IMR-90 (cell line): ENCODE data around the gene ERC2. TPM values are rescaled to one million over a fixed set of nuclear protein-coding genes. Genes with fewer than 3 reads are reported as not detected.

ENCODE experiments used
- ATAC-seq: fragments of 200-7000 bp; cut with Tn5 transposase; 2 replicates; pipeline ENCODE4 v1.9.1; 2020; ENCODE audit warnings: low read depth, mild to moderate bottlenecking, moderate library complexity
- BruUV-seq: library from RNA; stranded (reverse); fragments of 400-500 nt; replicated peaks from 2 replicates; lab custom pipeline; 2021; lab: Mats Ljungman, UMichigan
- CTCF ChIA-PET: fragments of 300-600 bp; formaldehyde crosslinking; extraction: SDS; loops from one replicate; lab custom pipeline; 2021; ENCODE audit warnings: antibody characterized with exemption; lab: Yijun Ruan, JAX
- POLR2A ChIA-PET: fragments of 300-600 bp; sonication (Branson Sonifier 250); formaldehyde crosslinking; loops from one replicate; lab custom pipeline; 2022; ENCODE audit warnings: antibody characterized with exemption; ENCODE audit not compliant: unreplicated experiment; lab: Charles Lee
- DNase-seq: peaks from one replicate; pipeline ENCODE4 v3.0.0; 2013
- H2AFZ ChIP-seq: replicated peaks from 2 replicates; pipeline ENCODE3; 2013; ENCODE audit warnings: low read length, mild to moderate bottlenecking; ENCODE audit not compliant: poor library complexity
- H2AK5ac ChIP-seq: 2 replicates; pipeline ENCODE4 v1.6.1; 2013; ENCODE audit warnings: low read depth, low read length, inconsistent platforms
- H2AK9ac ChIP-seq: replicated peaks from 2 replicates; pipeline ENCODE3; 2013; ENCODE audit warnings: mild to moderate bottlenecking, low read depth, low read length, moderate library complexity; ENCODE audit not compliant: poor library complexity
- H2BK120ac ChIP-seq: 2 replicates; pipeline ENCODE4 v1.6.1; 2013; ENCODE audit warnings: low read depth, low read length, inconsistent platforms
- H2BK15ac ChIP-seq: 3 replicates; pipeline ENCODE4 v1.6.1; 2013; ENCODE audit warnings: low read depth, low read length, inconsistent platforms
- H2BK20ac ChIP-seq: 2 replicates; pipeline ENCODE4 v1.6.1; 2013; ENCODE audit warnings: low read depth, mild to moderate bottlenecking, inconsistent platforms, low read length, moderate library complexity
- H2BK5ac ChIP-seq: 2 replicates; pipeline ENCODE4 v1.6.1; 2013; ENCODE audit warnings: mild to moderate bottlenecking, low read depth, low read length, inconsistent platforms; ENCODE audit not compliant: poor library complexity, severe bottlenecking
- H3K14ac ChIP-seq: replicated peaks from 2 replicates; pipeline ENCODE4 v1.6.1; 2013; ENCODE audit warnings: low read depth, low read length, inconsistent platforms
- H3K18ac ChIP-seq: 2 replicates; pipeline ENCODE4 v1.6.1; 2013; ENCODE audit warnings: low read depth, low read length, control low read depth
- H3K23ac ChIP-seq: 2 replicates; pipeline ENCODE4 v1.6.1; 2013; ENCODE audit warnings: low read depth, low read length, inconsistent platforms
- H3K27ac ChIP-seq: 2 replicates; pipeline ENCODE4 v1.5.1; 2013; ENCODE audit warnings: mild to moderate bottlenecking, control low read depth, low read length; ENCODE audit not compliant: insufficient read depth
- H3K27me3 ChIP-seq: 2 replicates; pipeline ENCODE4 v1.6.1; 2013; ENCODE audit warnings: low read length; ENCODE audit not compliant: control insufficient read depth, insufficient read depth
- H3K36me3 ChIP-seq: 2 replicates; pipeline ENCODE4 v1.6.1; 2013; ENCODE audit warnings: low read length, mixed read lengths; ENCODE audit not compliant: control insufficient read depth, insufficient read depth
- H3K4ac ChIP-seq: 2 replicates; pipeline ENCODE4 v1.6.1; 2013; ENCODE audit warnings: low read depth, low read length, inconsistent platforms
- H3K4me1 ChIP-seq: 2 replicates; pipeline ENCODE4 v1.6.1; 2013; ENCODE audit warnings: low read length, mixed read lengths; ENCODE audit not compliant: control insufficient read depth, insufficient read depth
- H3K4me2 ChIP-seq: 2 replicates; pipeline ENCODE4 v1.6.1; 2013; ENCODE audit warnings: low read depth, mild to moderate bottlenecking, control low read depth, low read length, moderate library complexity
- H3K4me3 ChIP-seq: 2 replicates; pipeline ENCODE4 v1.5.1; 2013; ENCODE audit warnings: low read depth, mild to moderate bottlenecking, control low read depth, low read length, moderate library complexity; ENCODE audit not compliant: insufficient read depth
- H3K56ac ChIP-seq: 2 replicates; pipeline ENCODE4 v1.6.1; 2013; ENCODE audit warnings: low read length, inconsistent platforms; ENCODE audit not compliant: insufficient read depth; ENCODE audit errors: extremely low read depth
- H3K79me1 ChIP-seq, 2 experiments: 2 replicates each; pipeline ENCODE4 v1.6.1; 2013; ENCODE audit warnings: low read length in 2 of 2, inconsistent platforms in 1 of 2, low read depth in 1 of 2
- H3K9ac ChIP-seq: 2 replicates; pipeline ENCODE4 v1.6.1; 2013; ENCODE audit warnings: low read depth, low read length, control low read depth
- H3K9me1 ChIP-seq: 2 replicates; pipeline ENCODE4 v1.6.1; 2013; ENCODE audit warnings: low read length, inconsistent platforms; ENCODE audit not compliant: insufficient read depth
- H3K9me3 ChIP-seq: 2 replicates; pipeline ENCODE4 v1.6.1; 2013; ENCODE audit warnings: low read length; ENCODE audit not compliant: control insufficient read depth, insufficient read depth
- H4K20me1 ChIP-seq: 2 replicates; pipeline ENCODE4 v1.6.1; 2013; ENCODE audit warnings: low read length, inconsistent platforms; ENCODE audit not compliant: insufficient read depth
- H4K5ac ChIP-seq: 2 replicates; pipeline ENCODE4 v1.6.1; 2013; ENCODE audit warnings: mild to moderate bottlenecking, low read depth, low read length, control low read depth
- H4K8ac ChIP-seq, 2 experiments: 2 replicates each; pipeline ENCODE4 v1.6.1; 2013; ENCODE audit warnings: low read depth in 2 of 2, low read length in 2 of 2, control low read depth in 1 of 2, inconsistent platforms in 1 of 2
- H4K91ac ChIP-seq: 2 replicates; pipeline ENCODE4 v1.6.1; 2013; ENCODE audit warnings: low read depth, low read length, inconsistent platforms; ENCODE audit not compliant: insufficient read depth
- BHLHE40 ChIP-seq: fragments of 150-350 bp; IDR thresholded peaks from 2 replicates; pipeline ENCODE4 v1.6.1; 2016; ENCODE audit warnings: mild to moderate bottlenecking, low read depth, low read length
- CEBPB ChIP-seq: IDR thresholded peaks from 2 replicates; pipeline ENCODE4 v1.6.1; 2012; ENCODE audit warnings: low read depth, low read length, improper control_type of control experiment
- CHD1 ChIP-seq: IDR thresholded peaks from 2 replicates; pipeline ENCODE4 v1.6.1; 2012; ENCODE audit warnings: low read depth, low read length, improper control_type of control experiment
- CTCF ChIP-seq: conservative IDR thresholded peaks from 2 replicates; pipeline ENCODE4 v1.5.1; 2012; ENCODE audit warnings: mild to moderate bottlenecking, low read depth, low read length, improper control_type of control experiment
- ELK1 ChIP-seq: fragments of 150-350 bp; IDR thresholded peaks from 2 replicates; pipeline ENCODE4 v1.6.1; 2016; ENCODE audit warnings: low read depth, mild to moderate bottlenecking, low read length, moderate library complexity, borderline replicate concordance
- FOS ChIP-seq: fragments of 150-350 bp; IDR thresholded peaks from 2 replicates; pipeline ENCODE4 v1.6.1; 2016; ENCODE audit warnings: low read depth, low read length
- MAFK ChIP-seq: IDR thresholded peaks from 2 replicates; pipeline ENCODE4 v1.6.1; 2012; ENCODE audit warnings: low read depth, low read length, improper control_type of control experiment
- MAZ ChIP-seq: IDR thresholded peaks from 2 replicates; pipeline ENCODE4 v1.6.1; 2012; ENCODE audit warnings: low read depth, mild to moderate bottlenecking, low read length, improper control_type of control experiment, moderate library complexity, borderline replicate concordance
- MXI1 ChIP-seq: IDR thresholded peaks from 2 replicates; pipeline ENCODE4 v1.6.1; 2012; ENCODE audit warnings: low read depth, mild to moderate bottlenecking, low read length, moderate library complexity, borderline replicate concordance
- NFE2L2 ChIP-seq: fragments of 150-350 bp; IDR thresholded peaks from 2 replicates; pipeline ENCODE4 v1.6.1; 2016; ENCODE audit warnings: low read depth, mild to moderate bottlenecking, low read length
- POLR2A ChIP-seq: IDR thresholded peaks from 2 replicates; pipeline ENCODE4 v1.6.1; 2012; ENCODE audit warnings: mild to moderate bottlenecking, low read depth, low read length
- RAD21 ChIP-seq: IDR thresholded peaks from 2 replicates; pipeline ENCODE4 v1.6.1; 2012; ENCODE audit warnings: low read length, improper control_type of control experiment
- RCOR1 ChIP-seq: IDR thresholded peaks from 2 replicates; pipeline ENCODE4 v1.6.1; 2012; ENCODE audit warnings: mild to moderate bottlenecking, low read length, improper control_type of control experiment; ENCODE audit not compliant: insufficient replicate concordance
- RFX5 ChIP-seq: IDR thresholded peaks from 2 replicates; pipeline ENCODE4 v1.8.0; 2012; ENCODE audit warnings: low read depth, mild to moderate bottlenecking, low read length, moderate library complexity
- SMC3 ChIP-seq: fragments of 150-350 bp; IDR thresholded peaks from 2 replicates; pipeline ENCODE4 v1.6.1; 2016; ENCODE audit warnings: low read depth, mild to moderate bottlenecking, antibody characterized with exemption, low read length, moderate library complexity
- USF2 ChIP-seq: fragments of 150-350 bp; IDR thresholded peaks from 2 replicates; pipeline ENCODE4 v1.6.1; 2017; ENCODE audit warnings: mild to moderate bottlenecking, antibody characterized with exemption, low read length, low read depth
- WGBS, 2 experiments: methylation state at CpG; one replicate each; pipeline versions ENCODE4 v1.1.5 to v1.1.7; 2013; ENCODE audit warnings: missing lambda C conversion rate in 2 of 2; ENCODE audit not compliant: insufficient read length in 1 of 2; ENCODE audit errors: extremely low coverage in 2 of 2; 5-methylcytosine and 5-hydroxymethylcytosine counted together
- dilution Hi-C: fragments of 300-500 bp; cut with HindIII; formaldehyde crosslinking; loops from one replicate; pipeline ENCODE4 v1.14.3; 2018; ENCODE audit warnings: low sequenced_read_pairs; ENCODE audit not compliant: unreplicated experiment
- in situ Hi-C: fragments of 300-500 bp; cut with MboI; formaldehyde crosslinking; loops from 3 replicates; pipeline ENCODE4 v1.14.3; 2019; ENCODE audit warnings: low sequenced_read_pairs, inconsistent platforms, mixed read lengths
- intact Hi-C: fragments of 100-400 bp; cut with micrococcal nuclease; formaldehyde crosslinking; loops from 2 replicates; pipeline ENCODE4 v1.10.0; 2022
- polyA plus RNA-seq, 3 experiments: library from polyadenylated mRNA; depleted of rRNA; stranded (reverse); fragments of >200 nt; gene quantifications; 2 replicates each; pipeline ENCODE4 v1.2.3, GENCODE V29; 2012; ENCODE audit warnings: low replicate concordance in 1 of 3
- total RNA-seq: library from RNA; depleted of rRNA; stranded (reverse); fragments of >200 nt; gene quantifications from 2 replicates; pipeline ENCODE4 v1.2.3, GENCODE V29; 2012

ERC2 gene
- total and polyA plus RNA-seq, 2 of the 4 experiments (the other 2 are of a cell fraction): 0.17 to 0.18 TPM

DNA sequence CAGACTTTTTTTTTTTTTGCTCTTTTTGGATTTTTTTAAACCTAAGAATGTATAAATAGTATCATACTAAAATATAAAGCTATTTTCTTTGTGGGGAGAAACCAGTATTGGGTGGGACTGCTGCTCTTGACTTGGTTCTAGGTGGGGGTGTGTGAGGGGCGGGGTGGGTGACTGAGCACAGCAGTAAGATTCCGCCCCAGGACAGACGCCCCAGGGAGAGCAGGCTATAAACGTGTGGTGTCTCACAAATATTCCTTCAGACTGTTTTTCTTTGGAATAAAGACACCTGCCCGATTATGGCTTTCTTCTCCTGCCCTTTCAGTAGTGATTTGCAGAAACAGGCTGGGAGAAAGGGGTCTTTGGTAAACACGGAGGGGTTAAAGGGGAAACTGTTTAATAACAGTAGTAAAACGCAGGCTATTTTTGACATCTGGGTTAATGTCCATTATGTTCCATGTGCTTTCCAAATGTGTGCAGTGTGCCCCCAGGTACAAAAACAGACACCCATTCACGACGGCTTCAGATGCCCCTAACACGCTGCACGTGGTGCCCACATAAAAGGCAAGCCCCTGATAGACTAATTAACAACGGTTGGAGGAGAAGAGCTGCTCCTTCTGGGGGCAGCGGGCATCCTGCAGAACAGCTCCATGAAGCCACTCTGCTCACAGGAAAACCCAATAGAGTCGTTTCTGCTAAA is 952.6 kb downstream of the ERC2 start:
- H3K23ac ChIP-seq: no peak overlapping the region
- H3K9ac ChIP-seq: no peak overlapping the region
- H2AK5ac ChIP-seq: no peak overlapping the region
- H2BK5ac ChIP-seq: no peak overlapping the region
- H4K8ac ChIP-seq: no peak overlapping the region
- H3K79me1 ChIP-seq: no peaks in the 10 kb centered on the region
- TF ChIP-seq CHD1 (no peak), MAZ (no peak), MAFK (no peak), BHLHE40 (no peak), RCOR1 (no peak), RFX5 (no peak), USF2 (no peak), ELK1 (no peak), NFE2L2 (no peak), FOS (no peak), POLR2A (no peak), RAD21 (no peak), SMC3 (no peak), CTCF (no peak), MXI1 (no peak), CEBPB (no peak)
- dilution Hi-C loops: no loop called here
- H3K56ac ChIP-seq: no peak overlapping the region
- no peaks in the 10 kb centered on the region for H3K27me3 ChIP-seq
- POLR2A ChIA-PET: no interaction called here
- peaks cover 5% of the 10 kb centered on the region; the same call in 1 of the 2 replicates for H4K20me1 ChIP-seq
- H2AK9ac ChIP-seq: no peak overlapping the region
- no peaks in the 10 kb centered on the region for H3K36me3 ChIP-seq
- no peak overlapping the region for H3K4me2 ChIP-seq
- H2BK20ac ChIP-seq: no peak overlapping the region
- H3K27ac ChIP-seq: no peak overlapping the region
- no peak for DNase-seq
- in situ Hi-C loops: no loop called here
- no peak overlapping the region for H3K14ac ChIP-seq
- no peaks in the 10 kb centered on the region for H3K9me3 ChIP-seq
- H3K4me3 ChIP-seq: no peak overlapping the region
- no TSS peak for BruUV-seq
- no peak overlapping the region for H2BK15ac ChIP-seq
- intact Hi-C loops: no loop called here
- peaks cover 12% of the 10 kb centered on the region for H3K9me1 ChIP-seq
- H2BK120ac ChIP-seq: no peak overlapping the region
- no peak overlapping the region for H4K91ac ChIP-seq
- peaks cover 19% of the 10 kb centered on the region for H3K4me1 ChIP-seq
- CTCF ChIA-PET: no interaction called here
- no peak overlapping the region for H3K18ac ChIP-seq
- H3K4ac ChIP-seq: no peak overlapping the region
- WGBS, 2 experiments: 56% methylated on average over 2 of the region's 14 CpGs; no CpG with 5 or more reads in 1 of the 2 experiments
- ATAC-seq: no peak
- no peak overlapping the region for H4K5ac ChIP-seq
- H2AFZ ChIP-seq: no peak overlapping the region
